ENCODE data around the gene AGT.
"Not testable (repeated sequence)": the region's sequence is repeated elsewhere in the genome, so short reads cannot be mapped to it uniquely, and the experiment has no call there.

AGT gene

GRCh38 chr1:230656719-230657118, 57.2 kb downstream of the AGT start:
- not testable (repeated sequence) for H3K9ac ChIP-seq (ENCODE audit: low read depth in 1 of 2, low read length in 2 of 2); H3K4me3 ChIP-seq (ENCODE audit: low read length in 2 of 2); H3K27ac ChIP-seq (ENCODE audit: low read depth in 2 of 2, low read length in 2 of 2); H3K9me3 ChIP-seq (ENCODE audit: control insufficient read depth in 2 of 2, low read length in 2 of 2); H3K27me3 ChIP-seq (ENCODE audit: control insufficient read depth in 2 of 2, insufficient read depth in 2 of 2, low read length in 2 of 2); H3K4me1 ChIP-seq (ENCODE audit: control insufficient read depth in 2 of 2, insufficient read depth in 2 of 2, low read length in 2 of 2)
- H3K36me3 ChIP-seq (ENCODE audit: control insufficient read depth in 2 of 2, insufficient read depth in 2 of 2, low read length in 2 of 2) = peaks cover 14 to 17% of the 10 kb centered on the region in 2 donors
